Tongue (tissue), 2 donors: ENCODE measurements around the gene DHRS4L2. TPM values are rescaled to one million over a fixed set of nuclear protein-coding genes. Genes with fewer than 3 reads are reported as not detected.

Source experiments
- DNase-seq: peaks from one replicate; pipeline ENCODE4 v3.0.0-alpha.2; 2015
- total RNA-seq: library from RNA; depleted of rRNA; stranded (reverse); fragments of >200 nt; gene quantifications from one replicate; pipeline ENCODE4 v1.2.3, GENCODE V29; 2014

The DHRS4L2 gene
- total RNA-seq, 1 donor from 2014 or later, result 8.2 TPM

- DNase-seq, result no peak
Observed at GRCh38 chr14:24053548-24054323, 65.0 kb downstream of the DHRS4L2 start.

GRCh38 chr14:24054324-24054641 is 65.6 kb downstream of the DHRS4L2 start:
- no peak for DNase-seq

- DNase-seq, result no peak
Observed at GRCh38 chr14:24054646-24055045, 65.9 kb downstream of the DHRS4L2 start.

Other genes with a start within 250 kb of the DHRS4L2 start
- 18.8 TPM for gene DHRS4, start 35.2 kb upstream of the DHRS4L2 start, total RNA-seq
- 0.72 TPM for gene CARMIL3, start 63.1 kb downstream of the DHRS4L2 start, total RNA-seq
- gene CPNE6, start 82.6 kb downstream of the DHRS4L2 start, total RNA-seq, result not detected
- 2.9 TPM for gene PCK2, start 105.4 kb downstream of the DHRS4L2 start, total RNA-seq
- 80.3 TPM for gene DCAF11, start 125.8 kb downstream of the DHRS4L2 start, total RNA-seq
- gene NRL, start 126.0 kb downstream of the DHRS4L2 start, total RNA-seq, result 2.4 TPM
- gene FITM1, start 141.7 kb downstream of the DHRS4L2 start, total RNA-seq, result 132 TPM
- gene PSME1, start 147.3 kb downstream of the DHRS4L2 start, total RNA-seq, result 73.5 TPM
- gene EMC9, start 152.7 kb downstream of the DHRS4L2 start, total RNA-seq, result 18.1 TPM
- gene PSME2, start 157.7 kb downstream of the DHRS4L2 start, total RNA-seq, result 35.5 TPM
- gene RNF31, start 158.6 kb downstream of the DHRS4L2 start, total RNA-seq, result 38.2 TPM
- gene IRF9, start 172.3 kb downstream of the DHRS4L2 start, total RNA-seq, result 34.6 TPM
- gene REC8, start 183.2 kb downstream of the DHRS4L2 start, total RNA-seq, result 8.6 TPM
- gene IPO4, start 199.9 kb downstream of the DHRS4L2 start, total RNA-seq, result 30.8 TPM
- 52.9 TPM for gene TM9SF1, start 206.5 kb downstream of the DHRS4L2 start, total RNA-seq
- not detected for gene TSSK4, start 216.8 kb downstream of the DHRS4L2 start, total RNA-seq
- 47.6 TPM for gene CHMP4A, start 224.6 kb downstream of the DHRS4L2 start, total RNA-seq
- 12.9 TPM for gene MDP1, start 227.1 kb downstream of the DHRS4L2 start, total RNA-seq
- gene NEDD8, start 243.4 kb downstream of the DHRS4L2 start, total RNA-seq, result 77.0 TPM
- 102 TPM for gene GMPR2, start 244.0 kb downstream of the DHRS4L2 start, total RNA-seq